ENCODE data around the gene MOK.
A peak's percentile ranks its signal among the peaks of the same experiment; 100 is the strongest.

The MOK gene

DNA sequence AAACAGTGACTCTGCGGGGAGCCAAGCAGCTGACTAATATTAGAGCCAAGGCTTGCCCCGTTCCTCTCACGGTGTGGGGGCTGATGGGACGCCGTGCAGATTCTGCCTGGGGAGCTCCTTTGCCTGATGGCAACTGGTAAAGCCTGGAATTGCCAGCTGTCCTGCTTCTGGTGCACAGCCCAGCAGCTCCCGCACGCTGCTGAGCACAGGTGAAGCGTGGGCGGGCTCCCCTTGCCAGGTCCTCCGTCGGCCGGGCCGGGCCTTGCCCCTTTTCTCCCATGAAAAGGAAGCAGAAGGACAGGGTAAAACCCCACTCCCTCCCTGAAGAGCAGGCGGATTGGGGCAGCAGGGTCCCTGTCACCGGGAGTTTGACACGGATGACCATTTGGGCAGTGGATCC, 86.3 kb downstream of the MOK start:
- TF ChIP-seq, protein P1, sequence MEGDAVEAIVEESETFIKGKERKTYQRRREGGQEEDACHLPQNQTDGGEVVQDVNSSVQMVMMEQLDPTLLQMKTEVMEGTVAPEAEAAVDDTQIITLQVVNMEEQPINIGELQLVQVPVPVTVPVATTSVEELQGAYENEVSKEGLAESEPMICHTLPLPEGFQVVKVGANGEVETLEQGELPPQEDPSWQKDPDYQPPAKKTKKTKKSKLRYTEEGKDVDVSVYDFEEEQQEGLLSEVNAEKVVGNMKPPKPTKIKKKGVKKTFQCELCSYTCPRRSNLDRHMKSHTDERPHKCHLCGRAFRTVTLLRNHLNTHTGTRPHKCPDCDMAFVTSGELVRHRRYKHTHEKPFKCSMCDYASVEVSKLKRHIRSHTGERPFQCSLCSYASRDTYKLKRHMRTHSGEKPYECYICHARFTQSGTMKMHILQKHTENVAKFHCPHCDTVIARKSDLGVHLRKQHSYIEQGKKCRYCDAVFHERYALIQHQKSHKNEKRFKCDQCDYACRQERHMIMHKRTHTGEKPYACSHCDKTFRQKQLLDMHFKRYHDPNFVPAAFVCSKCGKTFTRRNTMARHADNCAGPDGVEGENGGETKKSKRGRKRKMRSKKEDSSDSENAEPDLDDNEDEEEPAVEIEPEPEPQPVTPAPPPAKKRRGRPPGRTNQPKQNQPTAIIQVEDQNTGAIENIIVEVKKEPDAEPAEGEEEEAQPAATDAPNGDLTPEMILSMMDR (conservative IDR thresholded peaks at IDR 0.05; ENCODE audit: low read depth, low read length) = no peak
- DNase-seq (ENCODE audit: low read depth) = no peak
- H3K4me3 ChIP-seq (ENCODE audit: low read length) = no peak overlapping the region

DNA sequence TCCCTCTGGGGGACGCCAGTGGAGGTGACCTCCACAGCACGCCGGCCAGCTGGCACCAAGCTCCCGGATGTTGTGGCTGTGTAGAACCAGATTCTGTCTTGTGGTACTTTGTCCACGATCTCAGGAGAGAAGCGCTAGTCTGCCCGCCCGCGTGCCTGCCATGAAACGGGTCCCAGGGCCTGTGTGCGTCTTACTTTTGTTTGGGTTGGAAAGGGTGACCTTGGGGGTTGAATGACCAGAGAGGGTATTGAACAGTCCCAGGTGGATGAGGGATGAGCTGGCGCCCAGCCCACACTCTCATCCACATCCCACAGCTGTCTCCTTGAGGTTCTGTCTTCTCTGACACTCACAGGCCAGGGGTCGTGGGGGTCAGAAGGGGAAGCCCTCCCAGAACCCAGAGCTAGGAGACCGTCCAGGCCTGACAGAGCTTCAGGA, 87.0 kb downstream of the MOK start:
- TF ChIP-seq, protein P1 (conservative IDR thresholded peaks at IDR 0.05; ENCODE audit: low read depth, low read length) = no peak
- no peak for DNase-seq (ENCODE audit: low read depth)
- no peak overlapping the region for H3K4me3 ChIP-seq (ENCODE audit: low read length)

DNA sequence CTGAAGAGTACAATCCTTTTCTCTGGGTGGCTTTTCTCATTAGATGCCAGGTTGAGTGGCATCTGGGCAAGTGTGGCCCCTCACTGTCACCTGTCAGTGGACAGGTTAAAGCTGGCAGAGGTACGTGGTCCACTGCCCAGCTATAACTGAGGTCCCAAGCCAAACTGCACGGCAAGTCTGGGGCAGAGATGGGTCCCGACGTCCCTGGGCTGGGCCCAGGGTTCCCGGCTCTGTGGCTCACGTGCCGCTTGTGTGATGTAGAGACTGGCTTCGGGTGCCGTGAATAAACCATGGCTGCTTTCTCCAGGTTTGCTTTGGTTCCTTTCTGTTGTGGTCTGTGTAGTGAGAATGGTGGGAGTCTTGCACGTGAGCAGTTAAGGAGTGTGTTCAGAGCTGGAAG, 87.6 kb downstream of the MOK start:
- H3K4me3 ChIP-seq (ENCODE audit: low read length) = no peak overlapping the region
- TF ChIP-seq, protein P1 (conservative IDR thresholded peaks at IDR 0.05; ENCODE audit: low read depth, low read length) = no peak
- no peak for DNase-seq (ENCODE audit: low read depth)

DNA sequence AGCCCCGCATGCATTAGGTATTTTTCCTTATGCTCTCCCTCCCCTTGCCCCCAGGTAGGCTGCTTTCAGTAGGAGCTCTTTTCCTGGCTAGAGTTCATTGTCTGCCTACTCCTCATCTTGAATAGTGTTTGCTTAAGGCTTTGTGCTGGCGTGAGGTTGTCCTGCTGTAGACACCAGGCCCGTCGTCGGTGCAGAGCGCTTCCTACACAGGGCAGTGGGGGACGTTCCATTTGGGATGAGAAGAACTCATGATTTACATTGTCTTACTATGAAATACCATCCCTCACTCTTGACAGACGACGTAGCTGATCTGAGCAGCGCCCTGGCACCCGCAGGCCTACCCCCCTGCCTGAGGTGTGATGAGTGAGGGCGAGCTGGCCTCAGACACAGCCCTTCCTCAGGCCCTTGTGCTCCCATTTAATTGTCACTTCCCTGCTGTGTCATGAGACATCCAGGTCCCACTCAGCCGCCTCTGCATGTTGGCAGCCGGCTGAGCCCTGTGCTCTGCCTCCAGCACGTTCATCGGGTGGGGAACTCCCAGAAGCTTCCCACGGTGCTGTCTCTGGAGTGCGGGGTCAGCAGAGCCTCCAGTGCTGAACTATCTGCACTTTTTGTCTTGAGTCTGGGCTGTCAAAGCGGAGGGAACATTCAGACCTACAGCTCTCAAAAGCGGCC, 89.3 kb downstream of the MOK start:
- TF ChIP-seq, protein P1 (conservative IDR thresholded peaks at IDR 0.05; ENCODE audit: low read depth, low read length) = no peak
- no peak for DNase-seq (ENCODE audit: low read depth)
- H3K4me3 ChIP-seq (ENCODE audit: low read length) = no peak overlapping the region

DNA sequence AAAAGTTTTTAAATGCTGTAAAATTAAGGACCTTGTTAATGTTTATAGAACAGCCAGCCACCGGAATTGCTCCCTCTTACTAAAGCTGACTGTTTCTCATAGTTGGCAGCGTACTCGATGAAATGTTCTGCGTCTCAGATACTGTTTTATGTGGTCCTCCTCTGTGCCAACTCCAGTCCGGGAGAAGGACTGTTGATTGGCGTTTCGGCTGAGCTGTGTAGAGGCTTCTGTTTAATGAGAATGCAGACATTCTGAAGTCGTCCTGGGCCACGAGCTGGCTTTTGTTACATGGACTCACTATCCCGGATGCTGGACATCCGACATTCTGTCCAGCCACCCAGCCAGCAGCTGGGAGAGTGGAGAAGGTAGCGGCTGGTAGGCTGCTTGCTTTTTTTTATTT, 89.9 kb downstream of the MOK start:
- no peak overlapping the region for H3K4me3 ChIP-seq (ENCODE audit: low read length)
- TF ChIP-seq, protein P1 (conservative IDR thresholded peaks at IDR 0.05; ENCODE audit: low read depth, low read length) = no peak
- DNase-seq (ENCODE audit: low read depth) = no peak

DNA sequence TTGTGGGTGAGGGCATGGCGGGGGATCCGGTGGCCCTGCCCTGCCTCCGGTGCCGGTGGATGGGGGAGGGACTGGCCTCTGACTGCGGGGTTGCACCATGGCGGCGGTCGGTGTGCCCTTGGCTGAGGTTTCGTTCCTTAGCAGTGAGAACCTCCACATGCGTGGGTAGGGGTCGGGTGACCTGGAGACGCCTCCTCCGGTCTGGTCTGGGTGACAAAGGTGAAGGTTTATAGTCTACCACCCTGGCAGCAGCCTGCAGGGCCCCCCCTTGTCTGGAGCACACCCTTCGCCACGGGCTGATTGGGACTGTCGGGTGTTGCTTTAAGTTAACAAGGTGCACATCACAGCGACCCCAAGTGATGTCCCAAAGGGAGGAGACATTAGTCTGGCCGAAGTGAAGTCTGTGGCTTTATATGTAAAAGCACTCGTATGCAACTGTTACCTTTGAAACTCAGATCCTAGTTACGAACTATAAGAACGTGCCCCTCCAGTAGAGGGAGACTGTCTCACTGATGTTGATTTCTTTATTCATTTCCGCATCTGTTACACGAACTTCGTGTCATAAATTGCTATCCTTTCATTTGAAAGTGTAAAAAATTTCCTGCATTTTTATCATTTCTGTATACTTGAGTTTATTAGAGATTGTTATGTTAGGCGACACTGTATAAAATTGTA, 90.8 kb downstream of the MOK start:
- DNase-seq (ENCODE audit: low read depth) = no peak
- TF ChIP-seq, protein P1 (conservative IDR thresholded peaks at IDR 0.05; ENCODE audit: low read depth, low read length) = peak; percentile 34
- no peak overlapping the region for H3K4me3 ChIP-seq (ENCODE audit: low read length)

DNA sequence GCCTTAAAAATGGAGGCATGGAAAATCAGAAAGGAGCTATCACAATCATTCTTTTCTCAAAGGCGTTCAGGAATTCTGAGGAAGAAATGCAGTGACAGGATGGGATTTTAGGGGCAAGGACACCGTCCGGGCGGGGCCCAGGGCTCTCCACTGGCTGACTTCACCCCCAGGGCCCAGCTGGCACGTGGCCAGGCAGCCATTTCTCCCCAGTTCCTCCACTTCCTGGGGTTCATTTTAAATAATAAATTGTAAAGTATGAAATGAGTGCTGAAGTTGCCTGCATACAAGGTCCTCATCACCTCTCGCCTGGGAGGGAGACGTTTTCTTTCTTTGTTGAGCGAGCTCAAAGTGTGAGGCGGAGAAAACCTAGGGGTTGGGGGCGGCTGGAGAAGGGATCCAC, 91.5 kb downstream of the MOK start:
- TF ChIP-seq, protein P1 (conservative IDR thresholded peaks at IDR 0.05; ENCODE audit: low read depth, low read length) = no peak
- H3K4me3 ChIP-seq (ENCODE audit: low read length) = no peak overlapping the region
- no peak for DNase-seq (ENCODE audit: low read depth)

Data from retinal pigment epithelial cell (primary cell).